Iris pigment epithelial cell (primary cell): ENCODE data around the gene KLHDC8A.
"Not testable (repeated sequence)": the region's sequence is repeated elsewhere in the genome, so short reads cannot be mapped to it uniquely, and the experiment has no call there.

ENCODE experiments used
- DNase-seq: peaks from one replicate; pipeline ENCODE4 v3.0.0-alpha.2; 2011; ENCODE audit warnings: low read depth

The KLHDC8A gene

DNA sequence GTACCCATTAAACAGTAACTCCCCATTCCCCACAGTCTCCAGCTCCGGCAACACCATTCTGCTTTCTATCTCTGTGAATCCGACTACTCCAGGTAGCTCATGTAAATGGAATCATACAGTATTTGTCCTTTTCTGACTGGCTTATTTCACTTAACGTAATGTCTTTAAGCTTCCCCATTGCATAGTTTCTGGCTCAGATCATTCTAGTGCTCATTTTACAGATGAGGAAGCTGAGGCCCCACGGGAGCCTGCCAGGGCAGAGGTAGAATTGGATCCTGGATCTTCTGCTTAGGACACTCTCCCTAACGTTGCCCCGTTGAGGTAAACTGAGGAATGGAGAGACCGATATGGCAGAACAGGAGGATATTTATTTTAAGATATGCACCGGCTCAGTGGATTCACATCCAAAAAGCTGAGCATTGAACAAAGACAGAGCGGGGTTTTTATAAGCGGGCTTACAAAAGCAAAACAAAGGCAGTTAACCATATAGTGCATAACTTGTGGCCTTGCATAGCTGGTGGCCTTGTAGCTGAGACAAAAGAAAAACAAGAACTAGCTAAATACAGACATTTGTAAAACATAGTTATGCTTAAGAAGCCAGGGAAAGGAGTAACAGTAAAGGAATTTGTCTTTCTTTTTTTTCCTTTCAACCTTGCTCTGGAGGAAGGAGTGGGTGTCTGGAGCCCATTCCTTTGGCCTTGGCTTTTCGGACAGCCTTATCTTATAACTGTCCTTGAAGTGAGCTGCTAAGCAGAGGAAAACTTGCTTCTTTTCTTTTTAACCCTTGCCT is 15.3 kb upstream of the KLHDC8A start:
- peak; percentile 86 for DNase-seq

GRCh38 chr1:205370780-205371179 is 14.1 kb upstream of the KLHDC8A start:
- DNase-seq: no peak

DNA sequence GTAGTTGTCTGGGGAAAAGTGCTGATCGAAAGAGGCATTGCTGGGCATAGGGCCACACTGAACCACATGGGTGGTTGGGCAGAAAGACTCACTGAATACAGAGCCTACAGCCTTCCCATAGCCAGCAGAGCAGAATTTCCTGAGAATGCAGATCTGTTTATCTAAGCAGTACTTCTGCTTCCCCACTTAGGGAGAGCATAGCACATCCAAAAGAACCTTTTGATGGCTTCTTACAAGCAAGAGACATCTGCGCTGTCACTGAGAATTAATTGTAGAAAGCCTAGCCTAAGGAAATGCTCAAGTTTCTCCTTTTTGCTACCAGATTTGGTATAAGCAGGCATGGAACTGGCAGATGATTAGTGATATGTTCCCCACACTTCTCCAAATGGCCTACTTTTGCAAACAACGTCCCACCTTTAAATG is 13.0 kb upstream of the KLHDC8A start:
- DNase-seq: no peak

- no peak for DNase-seq
Measured at GRCh38 chr1:205368478-205368877, 11.8 kb upstream of the KLHDC8A start.

DNA sequence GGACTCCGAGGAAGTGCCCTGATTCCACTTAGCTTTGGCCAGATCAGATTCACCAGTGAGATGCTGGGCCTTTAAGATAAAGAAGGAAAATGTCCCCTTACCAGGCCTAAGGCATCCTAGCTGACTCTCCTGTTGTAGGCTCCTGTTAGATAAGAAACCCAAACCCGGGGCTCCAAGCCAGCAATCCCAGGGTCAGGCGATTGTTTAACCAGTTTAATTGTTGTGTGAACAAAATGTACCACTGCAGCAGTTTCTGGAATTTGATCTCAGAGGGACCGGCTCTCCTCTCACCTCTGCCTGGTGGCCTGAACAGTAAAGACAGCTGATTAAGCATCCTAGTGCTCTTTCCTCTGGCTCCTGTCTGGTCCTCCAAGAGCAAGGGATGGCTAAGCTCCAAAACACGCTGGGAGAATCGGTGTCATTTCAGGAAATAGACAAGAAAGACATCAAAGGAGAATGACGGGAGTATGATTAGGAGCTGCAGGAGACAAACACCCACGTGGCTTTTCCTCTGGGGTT is 9.3 kb upstream of the KLHDC8A start:
- no peak for DNase-seq

DNA sequence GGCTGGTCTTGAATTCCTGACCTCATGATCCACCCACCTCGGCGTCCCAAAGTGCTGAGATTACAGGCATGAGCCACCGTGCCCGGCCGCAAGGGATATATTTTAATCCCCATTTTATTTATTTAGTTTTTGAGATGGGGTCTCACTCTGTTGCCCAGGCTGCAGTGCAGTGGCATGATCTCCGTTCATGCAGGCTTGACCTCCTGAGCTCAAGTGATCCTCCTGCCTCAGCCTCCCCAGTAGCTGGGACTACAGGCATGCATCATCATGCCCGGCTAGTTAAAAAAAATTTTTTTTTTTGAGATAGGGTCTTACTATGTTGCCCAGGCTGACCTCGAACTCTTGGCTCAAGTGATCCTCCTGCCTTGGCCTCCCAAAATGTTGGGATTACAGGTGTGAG is 8.4 kb upstream of the KLHDC8A start:
- DNase-seq: not testable (repeated sequence)

- no peak for DNase-seq
Measured at GRCh38 chr1:205360891-205361290, 4.2 kb upstream of the KLHDC8A start.

GRCh38 chr1:205359771-205360565 is 3.2 kb upstream of the KLHDC8A start:
- no peak for DNase-seq

GRCh38 chr1:205358579-205358978 is 1.9 kb upstream of the KLHDC8A start:
- DNase-seq: no peak

DNA sequence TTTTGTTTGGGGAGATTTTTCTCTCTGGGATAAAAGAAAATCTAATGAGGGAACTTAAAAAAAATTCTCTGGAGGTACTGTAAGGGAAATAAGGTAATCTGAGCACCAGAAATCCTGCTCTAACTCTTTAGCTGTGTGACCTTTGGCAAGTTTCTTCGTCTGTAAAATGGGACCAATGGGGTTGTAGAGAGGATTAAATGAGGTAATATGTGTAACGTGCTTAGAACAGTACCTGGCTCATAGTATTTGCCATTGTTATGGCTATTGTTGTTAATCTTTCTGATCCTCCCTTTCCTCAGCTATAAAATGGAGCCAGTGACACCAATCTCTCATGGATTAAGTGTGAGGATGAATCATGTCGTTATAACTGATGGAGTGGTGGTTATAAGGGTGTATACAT is 845 bp upstream of the KLHDC8A start:
- no peak for DNase-seq

DNA sequence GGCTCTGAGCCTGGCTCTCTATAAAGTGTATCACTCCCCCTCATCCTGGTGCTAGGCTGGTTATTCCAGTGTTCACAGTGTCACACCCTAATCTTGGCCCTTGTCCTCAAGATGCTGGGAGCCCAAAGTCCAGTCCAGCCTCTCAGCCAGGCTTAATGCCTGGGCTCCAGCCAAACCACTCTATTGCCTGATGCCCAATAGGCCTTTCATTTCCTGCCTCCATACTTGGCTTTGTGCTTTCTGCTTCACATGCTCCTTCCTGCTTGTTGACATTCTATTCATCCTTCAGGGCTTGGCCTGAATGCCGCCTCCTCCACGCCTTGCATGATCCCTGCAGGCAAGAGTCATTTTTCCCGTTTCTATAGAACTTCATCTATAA is 1.7 kb downstream of the KLHDC8A start:
- peak; percentile 49 for DNase-seq

DNA sequence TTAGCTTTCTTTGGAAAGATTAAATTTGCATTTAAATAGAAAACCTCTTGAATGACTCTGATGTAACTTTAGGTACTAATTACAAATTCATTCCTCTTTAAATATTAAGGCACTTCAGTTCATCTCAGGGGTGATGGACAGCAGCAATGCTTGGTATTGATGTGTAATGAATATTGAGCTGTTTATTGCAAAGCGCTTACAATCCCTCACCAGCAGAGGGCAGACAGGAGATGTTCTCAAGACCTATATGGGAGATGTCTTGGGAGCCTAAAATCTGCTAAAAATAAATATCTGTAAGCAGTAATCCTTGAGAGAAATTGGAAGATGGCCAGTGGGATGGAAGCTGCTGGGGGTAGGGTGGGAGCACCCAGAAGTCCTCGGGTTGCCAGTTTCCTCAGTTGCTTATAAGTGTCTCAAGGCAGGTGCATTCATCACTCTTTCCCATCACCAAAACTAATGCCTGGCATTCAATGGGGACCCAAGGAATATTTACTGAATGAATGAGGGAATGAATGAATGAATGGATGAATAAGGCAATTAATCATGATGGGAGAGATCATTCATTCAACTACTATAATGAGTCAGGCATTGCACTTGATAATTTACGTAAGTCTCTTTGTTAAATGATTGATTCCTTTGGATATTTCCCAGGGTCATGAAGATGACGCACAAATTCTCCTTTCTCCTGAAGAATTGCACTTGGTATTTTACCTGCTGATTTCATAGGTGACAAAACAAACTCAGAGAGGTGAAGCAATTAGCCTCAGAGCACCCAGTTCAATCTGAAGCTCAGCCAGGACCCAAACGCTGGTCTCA is 2.3 kb downstream of the KLHDC8A start:
- peak; percentile 71 for DNase-seq

GRCh38 chr1:205353612-205354011 is 3.1 kb downstream of the KLHDC8A start:
- DNase-seq: no peak

GRCh38 chr1:205353191-205353590 is 3.5 kb downstream of the KLHDC8A start:
- no peak for DNase-seq

GRCh38 chr1:205351984-205352713 is 4.6 kb downstream of the KLHDC8A start:
- no peak for DNase-seq

GRCh38 chr1:205350691-205351141 is 6.0 kb downstream of the KLHDC8A start:
- no peak for DNase-seq

DNA sequence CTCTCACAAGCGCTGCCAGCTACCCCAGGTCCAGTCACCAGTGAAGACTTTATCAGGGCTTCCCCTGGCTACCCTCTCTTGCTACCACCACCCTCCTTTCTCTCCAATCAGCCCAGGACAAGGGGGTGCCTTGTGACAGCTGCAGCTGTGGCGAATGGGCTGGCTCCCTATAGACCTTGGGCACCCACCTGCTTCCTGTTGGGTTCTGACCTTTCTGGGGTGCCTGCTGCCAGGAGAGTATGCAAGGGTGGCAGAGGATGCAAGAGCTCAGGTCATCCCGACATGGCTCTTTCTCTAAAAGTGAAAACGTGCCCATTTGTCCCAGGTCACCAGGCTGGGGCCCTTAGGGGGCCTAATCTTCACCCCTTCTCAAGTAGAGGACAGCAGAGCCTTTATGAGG is 6.6 kb downstream of the KLHDC8A start:
- no peak for DNase-seq

- DNase-seq: no peak
Measured at GRCh38 chr1:205348554-205349487, 7.9 kb downstream of the KLHDC8A start.

- peak; percentile 23 for DNase-seq
Measured at GRCh38 chr1:205346956-205347574, 9.7 kb downstream of the KLHDC8A start.

DNA sequence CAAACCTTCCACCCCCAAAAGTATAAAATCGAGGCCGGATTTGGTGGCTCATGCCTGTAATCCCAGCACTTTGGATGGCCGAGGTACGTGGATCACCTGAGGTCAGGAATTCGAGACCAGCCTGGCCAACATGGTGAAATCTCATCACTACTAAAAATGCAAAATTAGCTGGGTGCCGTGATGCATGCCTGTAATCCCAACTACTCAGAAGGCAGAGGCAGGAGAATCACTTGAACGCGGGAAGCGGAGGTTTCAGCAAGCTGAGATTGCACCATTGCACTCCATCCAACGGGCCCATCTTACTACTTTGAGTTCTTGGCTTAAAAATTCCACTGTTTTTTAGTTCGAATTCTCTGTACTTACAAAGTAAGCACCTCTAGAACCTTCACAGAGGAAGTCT is 11.0 kb downstream of the KLHDC8A start:
- DNase-seq: no peak
